Ovary (tissue), 9 donors: ENCODE results near the gene STK10. TPM values are rescaled to one million over a fixed set of nuclear protein-coding genes. Genes with fewer than 3 reads are reported as not detected.

Source experiments
- DNase-seq, 5 donors: peaks; one replicate each; pipeline ENCODE4 v3.0.0-alpha.2; 2019 to 2020
- H3K27ac ChIP-seq, 2 donors: fragments of 200-600 bp; one replicate each; pipeline versions ENCODE4 v1.5.1 to v1.8.0; 2019 to 2022
- H3K27me3 ChIP-seq: fragments of 200-600 bp; one replicate; pipeline ENCODE4 v1.8.0; 2022
- H3K36me3 ChIP-seq: fragments of 200-600 bp; sonication (generic); one replicate; pipeline ENCODE4 v1.5.1; 2019
- H3K4me1 ChIP-seq: one replicate; pipeline ENCODE4 v1.8.1; 2013; ENCODE audit warnings: mild to moderate bottlenecking, moderate library complexity; ENCODE audit not compliant: insufficient read depth
- H3K4me3 ChIP-seq: fragments of 200-600 bp; sonication (generic); one replicate; pipeline ENCODE4 v1.5.1; 2017
- H3K9me3 ChIP-seq, 2 donors: fragments of 200-600 bp in 1 of 2; sonication (generic) in 1 of 2; one replicate each; pipeline versions ENCODE4 v1.5.1 to v1.8.1; 2013 to 2019; ENCODE audit warnings: mild to moderate bottlenecking in 1 of 2, moderate library complexity in 1 of 2
- CTCF ChIP-seq, 3 donors: fragments of 450-650 bp in 2 of 3; fragments of 200-600 bp in 1 of 3; IDR thresholded peaks; one replicate each; pipeline versions ENCODE4 v1.5.1 to v1.8.0; 2016 to 2022; ENCODE audit warnings: antibody characterized with exemption in 3 of 3, mild to moderate bottlenecking in 1 of 3
- EP300 ChIP-seq: sonication (generic); formaldehyde crosslinking; IDR thresholded peaks from one replicate; pipeline ENCODE4 v1.6.1; 2017; ENCODE audit warnings: antibody characterized with exemption
- POLR2A ChIP-seq: fragments of 450-650 bp; IDR thresholded peaks from one replicate; pipeline ENCODE4 v1.6.1; 2017; ENCODE audit warnings: antibody characterized with exemption, mild to moderate bottlenecking, moderate library complexity
- WGBS, 3 donors: extraction: QIAGEN DNeasy Blood & Tissue Kit in 1 of 3; methylation state at CpG; one replicate each; pipeline versions ENCODE4 v1.1.5 to v1.1.7; 2013 to 2017; 5-methylcytosine and 5-hydroxymethylcytosine counted together
- intact Hi-C, 4 donors: fragments of 100-400 bp; cut with DNase I; formaldehyde crosslinking; loops; one replicate each; pipeline versions ENCODE4 v1.11.0 to v1.15.1; 2022 to 2023
- polyA plus RNA-seq, 2 donors: library from polyadenylated mRNA; stranded (reverse); fragments of 200-250 nt in 1 of 2; fragments of 350-450 nt in 1 of 2; fragmentation: Illumina TruSeq in 1 of 2; extraction: RNeasy Lipid Tissue Mini Kit (QIAGEN cat#74804) in 1 of 2; gene quantifications; one replicate each; pipeline ENCODE4 v1.2.3, GENCODE V29; 2013 to 2014
- total RNA-seq, 7 donors: library from RNA; depleted of rRNA in 2 of 7; stranded (reverse); fragments of >200 nt in 2 of 7; fragmentation: NEBNext Ultra II Directional in 3 of 7; extraction: Animal tissue kit (Norgen Biotek cat#: 25700) in 3 of 7; gene quantifications; one replicate each; pipeline versions ENCODE4 v1.1.0 to v1.2.4, GENCODE V29; 2016 to 2023
- donor health status: DM: no; HTN: no; CAD: no; lungs with moderate emphysema.
- donor health status: DM: no; HTN: no; CAD: no.
- donor health status: Bipolar disorder and iron deficiency.
- donor health status: DM: yes; HTN: yes; CAD: no.
- donor health status: DM: no; HTN: no; CAD: no.
- donor health status: DM: yes; HTN: yes; CAD: no.

Gene STK10
- total and polyA plus RNA-seq, 9 donors: 5.4 to 15.5 (median 10.0) TPM

DNA sequence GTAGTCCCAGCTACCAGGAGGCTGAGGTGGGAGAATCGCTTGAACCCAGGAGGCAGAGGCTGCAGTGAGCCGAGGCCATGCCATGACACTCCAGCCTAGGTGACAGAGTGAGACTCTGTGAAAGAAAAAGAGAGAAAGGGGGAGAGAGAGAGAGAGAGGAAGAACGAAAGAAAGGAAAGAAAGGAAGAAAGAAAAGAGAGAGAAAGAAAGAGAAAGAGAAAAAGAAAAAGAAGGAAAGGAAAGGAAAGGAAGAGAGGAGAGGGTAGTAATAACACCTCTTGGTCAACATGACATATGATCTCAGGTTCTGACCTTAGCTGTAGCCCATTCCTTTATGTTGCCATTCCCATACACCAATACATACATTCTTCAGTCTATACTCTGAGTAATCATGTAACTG lies 195.7 kb downstream of the STK10 start:
- no peak for DNase-seq
- intact Hi-C loops: no loop called here
- H3K27ac ChIP-seq: no peak overlapping the region
- no peaks in the 10 kb centered on the region for H3K9me3 ChIP-seq
- TF ChIP-seq CTCF (IDR thresholded peaks at IDR 0.05) (no peak), EP300 (no peak), POLR2A (no peak)
- no peak overlapping the region for H3K4me3 ChIP-seq
- H3K27me3 ChIP-seq: no peaks in the 10 kb centered on the region
- WGBS, 3 donors: 90 to 98% (median 93%) methylated on average over 3 of the region's 3 CpGs
- H3K36me3 ChIP-seq: no peaks in the 10 kb centered on the region
- peaks cover 5% of the 10 kb centered on the region for H3K4me1 ChIP-seq

Other genes with a start within 250 kb of the STK10 start
- gene FBXW11, start 181.6 kb downstream of the STK10 start, total RNA-seq: 10 to 100 TPM; 49.8 to 73.4 (median 53.0) TPM
- gene FBXW11, start 181.6 kb downstream of the STK10 start, polyA plus RNA-seq: 10 to 100 TPM; 20.5 to 70.0 TPM
- gene EFCAB9, start 5.9 kb upstream of the STK10 start, total RNA-seq: not detected
- gene EFCAB9, start 5.9 kb upstream of the STK10 start, polyA plus RNA-seq: not detected
- gene UBTD2, start 95.5 kb upstream of the STK10 start, total RNA-seq: 10 to 100 TPM; 21.4 to 31.5 (median 28.6) TPM
- gene UBTD2, start 95.5 kb upstream of the STK10 start, polyA plus RNA-seq: 10 to 100 TPM; 17.0 to 29.2 TPM